Lower lobe of right lung (tissue), 2 donors: ENCODE measurements around the gene ANKRD17. TPM values are rescaled to one million over a fixed set of nuclear protein-coding genes. Genes with fewer than 3 reads are reported as not detected.
A peak's percentile ranks its signal among the peaks of the same experiment; 100 is the strongest.
"Not testable (repeated sequence)": the region's sequence is repeated elsewhere in the genome, so short reads cannot be mapped to it uniquely, and the experiment has no call there.

Source experiments
- ATAC-seq, 2 donors: fragments of 200-7000 bp; cut with Tn5 transposase; one replicate each; pipeline ENCODE4 v1.9.1; 2020 to 2022; ENCODE audit warnings: mild to moderate bottlenecking in 2 of 2, moderate library complexity in 2 of 2
- DNase-seq: peaks from one replicate; pipeline ENCODE4 v3.0.0-alpha.2; 2020
- H3K27ac ChIP-seq: fragments of 200-600 bp; one replicate; pipeline ENCODE4 v1.8.0; 2022
- H3K27me3 ChIP-seq: fragments of 200-600 bp; one replicate; pipeline ENCODE4 v1.8.0; 2022; ENCODE audit warnings: low read depth
- H3K36me3 ChIP-seq: fragments of 200-600 bp; one replicate; pipeline ENCODE4 v1.8.0; 2022; ENCODE audit warnings: mild to moderate bottlenecking
- H3K4me1 ChIP-seq: fragments of 200-600 bp; one replicate; pipeline ENCODE4 v1.8.0; 2022
- H3K4me3 ChIP-seq: fragments of 200-600 bp; one replicate; pipeline ENCODE4 v1.8.0; 2022; ENCODE audit warnings: mild to moderate bottlenecking
- H3K9me3 ChIP-seq: fragments of 200-600 bp; one replicate; pipeline ENCODE4 v1.8.0; 2022
- CTCF ChIP-seq: fragments of 200-600 bp; IDR thresholded peaks from one replicate; pipeline ENCODE4 v1.8.0; 2022; ENCODE audit warnings: antibody characterized with exemption, mild to moderate bottlenecking
- intact Hi-C: fragments of 100-400 bp; cut with DNase I; formaldehyde crosslinking; loops from one replicate; pipeline ENCODE4 v1.11.0; 2022
- total RNA-seq: library from RNA; stranded (reverse); fragmentation: NEBNext Ultra II Directional; extraction: Animal tissue kit (Norgen Biotek cat#: 25700); gene quantifications from one replicate; pipeline ENCODE4 v1.2.1, GENCODE V29; 2021
- donor health status: DM: no; HTN: yes; CAD: no; lungs with severe emphysema.

ANKRD17 gene
- total RNA-seq, 1 donor from 2014 or later = 57.4 TPM

GRCh38 chr4:73230865-73231517 is 27.6 kb downstream of the ANKRD17 start:
- H3K4me3 ChIP-seq = no peak overlapping the region
- H3K9me3 ChIP-seq = no peaks in the 10 kb centered on the region
- H3K4me1 ChIP-seq = no peaks in the 10 kb centered on the region
- DNase-seq (no peak), ATAC-seq (no peak)
- H3K27me3 ChIP-seq = no peaks in the 10 kb centered on the region
- no peak for TF ChIP-seq CTCF
- intact Hi-C loops = no loop called here
- no peak overlapping the region for H3K27ac ChIP-seq
- H3K36me3 ChIP-seq = peaks cover 19% of the 10 kb centered on the region

GRCh38 chr4:73228800-73229199 is 29.8 kb downstream of the ANKRD17 start:
- H3K36me3 ChIP-seq, H3K27me3 ChIP-seq, H3K9me3 ChIP-seq, DNase-seq, H3K27ac ChIP-seq, H3K4me1 ChIP-seq, H3K4me3 ChIP-seq, ATAC-seq, intact Hi-C loops: not testable (repeated sequence)

- no peak for ATAC-seq
- H3K36me3 ChIP-seq = no peaks in the 10 kb centered on the region
- intact Hi-C loops = no loop called here
- TF ChIP-seq CTCF = no peak
- H3K4me1 ChIP-seq = peaks cover 30% of the 10 kb centered on the region
- no peak overlapping the region for H3K4me3 ChIP-seq
- no peaks in the 10 kb centered on the region for H3K27me3 ChIP-seq
- no peaks in the 10 kb centered on the region for H3K9me3 ChIP-seq
- DNase-seq = no peak
- H3K27ac ChIP-seq = no peak overlapping the region
These were observed 33.7 kb downstream of the ANKRD17 start for GRCh38 chr4:73224886-73225285.

GRCh38 chr4:73223258-73223650 is 35.3 kb downstream of the ANKRD17 start:
- Histone ChIP-seq H3K27me3 (no peaks in the 10 kb centered on the region), H3K36me3 (no peaks in the 10 kb centered on the region), H3K4me3 (peak overlapping the region; percentile 58), H3K4me1 (peaks cover 32% of the 10 kb centered on the region), H3K27ac (peak overlapping the region; percentile 85), H3K9me3 (no peaks in the 10 kb centered on the region)
- DNase-seq (no peak), ATAC-seq (peak; percentile 34 to 65)
- no peak for TF ChIP-seq CTCF
- intact Hi-C loops = no loop called here

- H3K4me1 ChIP-seq = peaks cover 32% of the 10 kb centered on the region
These were observed 35.9 kb downstream of the ANKRD17 start for GRCh38 chr4:73222466-73223257.

More at GRCh38 chr4:73222466-73223257, 35.9 kb downstream of the ANKRD17 start:
- no peak for TF ChIP-seq CTCF
- Histone ChIP-seq H3K27me3 (no peaks in the 10 kb centered on the region), H3K4me3 (peak overlapping the region; percentile 58), H3K9me3 (no peaks in the 10 kb centered on the region), H3K27ac (peak overlapping the region; percentile 85), H3K36me3 (no peaks in the 10 kb centered on the region)
- ATAC-seq (peak; percentile 100), DNase-seq (no peak)
- intact Hi-C loops = no loop called here
